ENCODE data around the gene FRYL.

Gene FRYL

DNA sequence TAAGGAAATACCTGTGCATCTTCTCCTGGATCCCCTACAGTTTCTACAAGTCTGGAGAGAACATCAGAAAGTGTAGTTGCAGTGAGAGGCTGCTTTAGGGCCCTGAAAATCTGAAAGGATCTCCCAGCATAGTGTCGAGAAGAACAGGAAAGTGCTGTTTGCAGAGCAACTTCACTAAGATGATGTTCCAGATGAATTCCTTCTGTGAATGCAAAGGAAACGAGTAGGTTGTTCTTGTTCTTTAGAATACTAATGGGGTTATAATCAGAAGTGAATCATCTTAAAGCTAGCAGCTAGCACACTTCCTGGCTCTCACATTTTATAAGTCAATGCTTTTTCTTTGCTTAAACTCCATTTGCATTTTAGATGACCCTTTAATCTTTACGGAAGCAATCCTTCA, 236.3 kb downstream of the FRYL start:
- DNase-seq, result no peak

DNA sequence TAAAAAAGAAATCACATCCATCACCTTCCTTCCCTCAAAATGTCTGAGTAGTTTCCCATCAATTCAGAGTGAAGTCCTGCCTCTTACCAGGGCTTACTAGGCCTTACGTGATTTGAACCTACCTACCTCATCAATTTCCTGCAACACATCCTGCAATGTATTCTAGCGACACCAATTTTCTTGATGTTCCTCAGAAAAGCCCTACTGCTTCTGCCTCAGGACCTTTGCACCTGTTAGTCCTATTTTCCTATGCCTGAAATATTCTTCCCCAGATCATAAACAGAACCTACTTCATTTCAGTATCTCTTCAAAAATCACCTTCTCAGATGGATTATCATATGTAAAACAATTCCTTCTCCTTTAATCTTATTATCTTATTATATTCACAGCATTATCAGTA, 237.2 kb downstream of the FRYL start:
- DNase-seq, result no peak

DNA sequence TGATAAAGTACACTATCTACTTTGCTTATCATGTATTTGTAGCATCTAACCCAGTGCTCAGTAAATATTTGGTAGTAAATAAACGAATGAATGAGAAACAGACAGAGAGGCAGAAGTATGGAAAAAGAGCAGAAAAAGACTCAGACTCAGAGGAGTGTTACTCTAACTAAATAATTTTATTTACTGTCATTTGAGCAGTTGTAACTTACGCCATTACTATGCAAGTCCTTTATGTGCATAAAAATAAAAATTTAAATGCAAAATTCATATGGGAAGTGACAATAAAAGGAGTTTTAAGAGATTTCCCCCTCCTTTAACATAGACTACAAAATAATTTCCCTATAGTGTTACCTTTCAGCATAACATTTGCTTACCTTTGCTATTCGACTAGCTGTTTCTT, 240.5 kb downstream of the FRYL start:
- no peak for DNase-seq

DNA sequence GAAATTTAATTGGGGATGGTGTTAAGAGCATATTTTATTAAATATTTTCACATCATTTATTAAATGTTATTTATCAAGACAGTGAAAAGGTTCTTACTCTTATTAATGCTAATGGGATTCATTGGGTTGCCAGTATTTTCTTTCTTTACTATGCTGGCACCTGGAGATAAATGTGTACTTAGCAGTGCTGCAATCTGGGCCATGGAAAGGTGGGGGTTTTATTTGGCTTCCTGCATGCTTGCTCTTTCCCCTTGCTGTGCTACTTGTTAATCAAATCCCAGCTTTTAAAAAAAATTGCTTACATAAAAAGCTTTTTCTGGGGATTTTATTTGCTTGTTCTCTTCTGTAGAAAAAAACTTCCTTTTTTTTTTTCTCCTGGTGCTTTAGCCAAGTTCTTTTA, 241.7 kb downstream of the FRYL start:
- no peak for DNase-seq

DNA sequence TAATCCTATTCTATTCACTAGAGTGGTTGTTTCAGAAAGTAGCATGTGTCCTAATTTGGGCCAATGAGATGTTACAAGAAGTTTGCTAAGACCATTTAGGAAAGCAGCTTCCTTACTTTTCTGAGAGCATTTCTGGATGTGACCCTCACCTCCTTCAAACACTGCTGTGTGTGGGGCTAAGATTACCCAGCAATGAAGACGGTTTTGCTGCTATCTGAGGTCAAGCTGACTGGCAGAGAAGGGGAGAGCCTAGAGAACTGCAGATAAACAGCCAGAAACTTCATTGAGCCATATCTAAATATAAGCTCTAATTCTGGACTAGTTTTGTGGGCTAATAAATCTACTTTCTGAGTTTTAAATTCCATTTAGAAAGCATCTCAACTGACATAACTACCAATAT, 253.7 kb downstream of the FRYL start:
- DNase-seq, result no peak

DNA sequence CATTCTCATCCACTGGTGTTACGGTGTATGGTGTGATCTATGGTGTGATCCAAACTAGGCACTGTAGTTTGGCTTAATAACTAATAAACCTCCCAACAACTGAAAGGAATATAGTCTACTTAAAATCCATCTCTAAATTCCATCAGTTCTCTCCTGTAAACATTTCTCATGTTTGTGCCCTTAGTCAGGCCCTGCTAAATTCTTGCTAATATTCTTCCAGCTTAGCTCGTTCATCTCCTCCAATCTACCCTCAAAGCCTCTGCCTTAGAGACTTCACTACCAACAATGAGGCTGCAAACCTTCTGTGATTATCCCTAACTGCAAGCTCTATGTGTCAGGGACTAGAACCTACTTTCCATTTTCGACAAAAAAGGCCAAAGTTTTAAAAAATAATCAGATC, 261.9 kb downstream of the FRYL start:
- no peak for DNase-seq

DNA sequence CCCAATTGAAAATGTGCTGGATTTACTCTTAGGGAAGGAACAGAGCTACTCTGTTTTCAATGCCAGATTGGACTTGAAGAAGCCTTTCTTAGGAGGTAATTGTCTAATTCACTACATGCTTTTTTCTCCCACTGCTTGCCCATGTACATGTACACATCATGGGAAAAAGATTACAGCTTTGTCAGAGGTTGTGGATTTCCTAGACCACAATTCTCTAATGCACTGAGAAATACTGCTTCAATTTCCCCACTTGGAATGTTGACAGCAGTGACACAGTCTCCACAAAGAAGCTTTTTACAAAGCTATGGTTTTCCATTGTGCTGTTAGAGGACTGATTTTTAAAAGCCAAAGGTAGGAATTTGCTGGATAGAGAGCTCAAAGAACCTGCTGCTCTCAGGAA, 270.5 kb downstream of the FRYL start:
- DNase-seq, result no peak

DNA sequence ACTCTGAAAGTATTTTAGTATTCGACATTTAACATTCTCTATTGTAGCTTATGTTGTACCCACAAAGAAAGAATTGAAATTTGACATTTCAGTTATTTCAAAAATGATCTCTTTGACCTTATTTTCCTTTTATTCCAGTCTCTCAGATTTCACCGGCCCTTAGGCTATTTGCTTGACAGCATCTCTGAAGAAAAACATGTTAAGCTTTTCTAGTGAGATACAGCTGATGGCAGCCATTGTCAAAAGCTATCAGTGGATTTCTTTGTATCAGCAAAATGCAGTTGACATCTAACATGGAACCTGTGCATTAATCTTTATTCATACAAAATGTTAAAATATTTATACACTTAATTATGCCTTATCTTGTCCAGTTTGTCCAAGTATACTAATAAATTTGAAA, 273.4 kb downstream of the FRYL start:
- DNase-seq, result no peak

DNA sequence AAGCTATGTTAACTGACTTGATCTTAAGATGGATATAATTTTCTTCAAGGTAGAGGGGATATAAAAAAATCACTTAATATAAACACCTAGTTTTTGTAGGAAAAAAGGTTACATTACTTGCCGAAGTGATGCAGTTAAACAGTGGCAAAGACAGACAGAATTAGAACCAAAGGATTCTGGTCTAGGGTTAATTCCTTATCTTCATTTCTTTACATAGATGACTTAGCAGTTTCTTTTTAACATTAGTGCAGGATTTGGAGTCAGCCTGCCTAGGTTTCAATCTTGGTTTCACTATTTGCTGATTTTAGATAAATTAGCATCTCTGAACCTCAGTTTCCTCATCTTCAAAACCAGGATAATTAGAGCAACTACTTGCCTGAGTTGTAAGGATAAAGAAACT, 275.7 kb downstream of the FRYL start:
- DNase-seq, result no peak

DNA sequence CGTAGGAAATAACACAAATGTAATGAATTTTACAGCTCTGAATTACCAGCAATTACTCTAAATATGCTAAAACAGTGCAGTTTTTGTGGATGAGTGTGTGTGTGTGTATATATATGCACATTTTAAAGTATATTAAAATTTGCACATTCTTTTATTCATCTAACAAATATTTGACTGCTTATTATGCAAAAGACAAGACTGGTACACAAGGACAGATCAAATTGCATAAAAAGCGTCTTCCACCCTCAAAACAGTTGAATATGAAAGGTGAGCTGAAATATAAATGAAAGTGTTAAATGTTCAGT, 276.1 kb downstream of the FRYL start:
- DNase-seq, result no peak

DNA sequence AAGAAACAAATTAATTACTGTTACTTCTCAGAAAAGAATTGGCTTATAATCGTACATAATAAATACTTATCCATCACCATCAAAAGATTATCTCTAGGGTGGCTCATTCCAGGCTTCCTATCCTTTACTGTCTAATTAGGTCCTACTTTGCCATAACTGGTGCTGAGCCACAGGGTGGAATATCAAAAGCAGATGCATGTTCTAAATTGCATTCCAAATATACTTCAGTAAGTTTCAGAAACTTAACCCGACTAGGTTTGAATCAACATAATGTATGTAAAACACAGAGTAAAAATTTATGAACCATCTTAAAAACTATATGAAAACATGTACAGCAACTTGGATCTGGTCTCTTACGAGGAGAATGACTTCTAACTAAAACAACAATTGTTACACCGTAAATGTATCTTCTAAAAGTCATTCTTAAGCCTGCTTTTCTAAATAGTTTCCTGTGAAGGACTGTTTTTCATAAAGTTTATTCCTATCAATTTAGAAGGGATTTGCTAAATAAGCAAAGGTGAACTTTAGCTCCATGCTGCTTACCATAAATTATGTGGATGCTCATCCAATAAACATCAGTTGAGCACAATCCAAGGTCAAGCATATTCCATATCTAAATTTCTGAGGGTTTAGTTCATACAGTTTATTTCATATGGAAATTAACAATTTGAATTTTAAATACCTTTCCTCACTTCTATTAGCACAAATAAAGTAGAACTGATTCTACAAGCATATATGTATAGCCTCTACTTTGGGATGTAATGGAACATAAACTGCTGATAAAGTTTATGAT, 276.6 kb downstream of the FRYL start:
- no peak for DNase-seq

DNA sequence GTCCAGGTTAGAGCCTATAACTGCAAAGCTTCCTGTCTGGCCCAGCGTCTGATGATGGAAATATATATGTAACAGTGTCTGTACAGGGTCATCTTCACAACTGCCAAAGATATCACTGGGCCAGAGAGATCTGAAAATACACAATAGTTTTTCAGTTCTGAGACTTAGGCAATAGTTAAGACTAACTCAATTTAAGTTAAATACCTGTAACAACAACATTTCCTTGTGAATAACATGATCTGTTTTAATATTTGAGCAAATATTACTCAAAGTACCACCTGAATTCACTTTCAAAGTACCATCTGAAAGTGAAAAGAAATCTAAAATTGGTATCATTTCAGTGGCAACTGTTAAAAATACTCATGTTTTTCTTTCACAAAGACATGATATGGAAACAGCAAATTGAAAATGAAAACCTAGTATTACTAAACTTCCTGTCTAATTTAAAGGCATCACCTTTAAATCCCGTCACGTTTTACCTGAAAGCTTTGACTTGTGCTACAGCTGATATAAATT, 280.5 kb downstream of the FRYL start:
- DNase-seq, result no peak

DNA sequence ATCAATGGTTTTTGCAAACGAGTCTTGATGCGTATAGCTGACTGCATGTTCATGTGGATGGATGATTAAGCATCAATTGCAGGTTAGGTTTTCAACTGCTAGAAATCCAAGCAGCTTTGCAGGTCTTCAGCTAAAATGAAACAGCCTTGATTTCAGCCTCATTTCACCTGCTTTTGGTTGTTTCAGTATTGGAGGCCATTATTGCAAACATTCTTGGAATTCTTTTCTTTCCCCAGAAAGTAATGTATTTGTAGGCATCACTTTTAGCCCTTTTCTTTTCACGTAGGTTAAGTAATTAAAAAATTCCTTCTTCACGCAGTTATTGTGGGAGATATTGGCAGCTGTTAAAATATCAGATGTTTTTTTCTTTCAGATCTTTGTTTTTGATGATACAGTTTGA, 281.2 kb downstream of the FRYL start:
- DNase-seq, result no peak

DNA sequence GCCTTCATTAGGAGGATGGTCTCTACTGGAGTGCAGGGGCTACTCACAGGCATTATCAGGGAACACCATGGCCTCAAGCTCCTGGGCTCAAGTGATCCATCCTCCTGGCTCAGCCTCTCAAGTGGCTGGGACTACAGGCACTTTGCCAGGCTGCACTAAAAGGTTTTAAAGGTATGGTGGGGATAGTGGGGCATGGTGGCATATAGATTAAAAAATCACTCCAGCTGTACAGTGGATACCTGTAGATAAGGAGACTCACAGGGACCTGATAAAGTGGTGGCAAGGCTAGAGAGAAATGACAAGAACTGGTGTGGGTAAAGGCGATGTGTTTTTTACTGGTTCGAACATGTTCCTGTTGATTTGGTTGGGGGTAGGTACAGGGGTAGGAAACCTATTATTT, 284.1 kb downstream of the FRYL start:
- DNase-seq, result no peak

DNA sequence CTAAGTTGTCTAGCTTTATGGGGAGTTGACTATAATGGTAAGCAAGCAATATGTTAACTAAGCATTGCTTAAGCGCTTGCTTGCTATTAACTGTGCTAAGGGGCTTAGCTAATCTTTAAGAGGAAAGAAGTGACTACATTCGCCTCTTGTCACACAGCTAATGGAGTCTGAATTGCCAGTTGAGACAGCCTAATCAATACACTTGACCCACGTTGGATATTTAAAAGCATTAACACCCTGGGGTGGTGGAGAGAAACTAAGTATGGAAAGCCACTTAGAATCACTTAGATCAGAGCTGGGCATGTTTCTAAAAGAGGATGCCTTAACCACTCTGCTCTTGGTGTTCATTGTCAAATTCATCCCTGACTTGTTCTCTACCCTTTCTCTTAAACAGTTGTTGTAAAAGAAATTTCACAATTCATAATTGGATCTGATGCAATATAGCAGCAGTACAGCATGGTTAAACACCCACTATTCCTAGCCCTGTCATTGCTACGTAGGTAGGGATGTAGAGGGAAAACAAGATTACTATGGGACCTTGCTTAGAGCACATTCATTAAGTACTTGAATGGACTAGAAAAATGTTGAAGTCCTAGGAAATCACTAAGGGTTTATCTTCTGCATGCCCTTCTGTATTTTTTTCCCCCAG, 286.5 kb downstream of the FRYL start:
- DNase-seq, result no peak

DNA sequence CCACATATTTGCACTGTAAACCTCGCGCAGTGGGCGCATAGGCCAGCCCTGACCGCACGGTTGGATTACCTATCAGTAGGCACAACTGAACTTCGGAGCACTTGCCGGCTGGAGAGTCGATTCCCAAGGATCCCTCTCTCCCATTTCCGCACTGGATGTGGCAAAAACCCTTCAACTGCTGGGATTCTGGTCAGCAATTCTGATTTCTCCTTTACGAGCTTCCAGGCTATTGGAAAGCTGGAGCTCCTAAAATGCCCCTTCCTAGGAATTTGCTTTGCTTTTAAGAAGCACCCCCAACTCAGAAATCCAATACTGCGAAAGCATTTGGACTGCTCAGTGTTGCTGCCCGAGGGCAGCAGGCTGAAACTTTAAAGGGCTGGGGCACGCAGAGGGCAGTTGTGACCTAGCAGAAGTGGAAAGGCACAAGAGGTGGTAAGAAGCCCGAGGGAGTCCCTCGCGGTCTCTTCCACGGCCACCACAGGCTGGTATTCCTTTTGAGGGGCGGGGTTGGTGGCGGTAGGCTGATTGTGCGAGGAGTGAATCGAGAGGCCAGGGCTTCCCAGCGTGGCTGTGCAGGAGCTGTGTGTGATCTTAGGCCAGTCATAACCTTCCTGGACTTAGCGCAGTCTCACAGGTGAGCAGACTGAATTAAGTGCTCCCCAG, 288.4 kb downstream of the FRYL start:
- DNase-seq, result no peak

DNA sequence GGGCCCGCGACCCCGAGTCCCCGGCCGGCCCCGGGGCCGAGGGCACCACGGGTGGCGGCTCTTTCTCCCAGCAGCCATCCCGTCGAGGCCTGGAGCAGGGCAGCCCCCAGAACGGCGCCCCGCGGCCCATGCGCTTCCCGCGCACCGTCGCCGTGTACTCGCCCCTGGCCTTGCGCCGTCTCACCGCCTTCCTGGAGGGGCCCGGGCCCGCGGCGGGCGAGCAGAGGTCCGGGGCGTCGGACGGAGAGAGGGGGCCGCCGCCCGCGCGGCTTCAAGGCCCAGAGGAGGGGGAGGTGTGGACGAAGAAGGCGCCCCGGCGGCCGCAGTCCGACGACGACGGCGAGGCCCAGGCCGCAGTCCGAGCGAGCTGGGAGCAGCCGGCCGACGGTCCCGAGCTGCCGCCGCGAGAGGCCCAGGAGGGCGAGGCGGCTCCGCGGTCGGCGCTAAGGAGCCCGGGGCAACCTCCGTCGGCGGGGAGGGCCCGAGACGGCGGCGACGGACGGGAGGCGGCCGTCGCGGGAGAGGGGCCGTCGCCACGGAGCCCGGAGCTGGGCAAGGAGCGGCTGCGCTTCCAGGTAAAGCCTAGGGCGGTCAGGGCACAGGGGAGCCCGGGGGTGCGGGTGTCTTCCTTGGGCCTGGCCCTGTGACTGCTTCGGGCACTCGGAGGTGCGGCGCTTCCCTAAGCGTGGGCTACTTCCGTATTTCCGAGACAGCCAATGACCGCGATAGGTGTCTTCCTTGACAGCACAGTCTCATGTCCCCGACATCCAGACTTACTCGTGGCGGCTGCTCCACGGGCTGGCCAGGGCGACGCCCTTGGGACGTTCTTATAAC, 289.2 kb downstream of the FRYL start:
- no peak for DNase-seq

DNA sequence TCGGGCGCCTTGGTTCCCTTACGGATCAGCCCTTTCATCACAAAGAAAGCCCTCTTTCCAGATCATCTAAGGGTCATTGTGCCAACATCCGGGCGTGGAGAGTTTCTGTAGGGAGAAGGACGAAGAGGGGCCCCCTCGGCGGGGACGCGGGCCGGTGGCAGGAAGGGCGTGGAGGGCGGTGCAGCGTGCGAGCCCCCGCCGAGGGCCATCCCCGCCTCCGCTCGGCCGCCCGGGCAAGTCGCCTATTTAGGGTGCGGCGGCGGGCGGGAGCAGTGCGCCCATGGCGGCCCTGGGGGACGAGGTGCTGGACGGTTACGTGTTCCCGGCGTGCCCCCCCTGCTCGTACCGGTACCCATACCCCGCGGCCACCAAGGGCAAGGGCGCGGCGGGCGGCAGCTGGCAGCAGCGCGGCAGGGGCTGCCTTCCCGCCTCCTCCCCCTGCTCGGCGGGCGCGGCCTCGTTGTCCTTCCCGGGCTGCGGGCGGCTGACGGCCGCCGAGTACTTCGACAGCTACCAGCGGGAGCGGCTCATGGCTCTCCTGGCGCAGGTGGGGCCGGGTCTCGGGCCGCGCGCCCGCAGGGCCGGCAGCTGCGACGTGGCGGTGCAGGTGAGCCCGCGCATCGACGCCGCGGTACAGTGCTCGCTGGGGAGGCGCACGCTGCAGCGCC, 289.9 kb downstream of the FRYL start, which contains the start of gene ZAR1:
ZAR1 (plus strand) TSS at position 241 of the 668 bp plus-strand sequence; CDS start at position 281, 40 bp downstream.
- DNase-seq, result no peak

DNA sequence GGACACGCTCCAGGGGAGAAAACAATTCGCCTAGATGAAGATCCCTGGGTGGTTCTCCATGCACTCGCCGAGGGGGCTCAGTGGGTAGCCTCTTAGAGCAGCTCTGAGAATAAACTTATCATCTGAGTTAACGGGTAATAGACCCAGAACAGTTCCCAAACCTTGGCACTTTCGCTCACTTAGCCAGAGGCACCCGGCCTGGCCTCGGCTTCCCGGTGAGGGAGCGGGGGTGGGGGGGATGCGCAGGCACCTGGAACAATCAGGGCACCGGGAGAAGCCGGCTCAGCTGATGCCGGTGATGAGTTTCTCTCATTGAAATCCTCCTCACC, 290.4 kb downstream of the FRYL start:
- DNase-seq, result no peak

DNA sequence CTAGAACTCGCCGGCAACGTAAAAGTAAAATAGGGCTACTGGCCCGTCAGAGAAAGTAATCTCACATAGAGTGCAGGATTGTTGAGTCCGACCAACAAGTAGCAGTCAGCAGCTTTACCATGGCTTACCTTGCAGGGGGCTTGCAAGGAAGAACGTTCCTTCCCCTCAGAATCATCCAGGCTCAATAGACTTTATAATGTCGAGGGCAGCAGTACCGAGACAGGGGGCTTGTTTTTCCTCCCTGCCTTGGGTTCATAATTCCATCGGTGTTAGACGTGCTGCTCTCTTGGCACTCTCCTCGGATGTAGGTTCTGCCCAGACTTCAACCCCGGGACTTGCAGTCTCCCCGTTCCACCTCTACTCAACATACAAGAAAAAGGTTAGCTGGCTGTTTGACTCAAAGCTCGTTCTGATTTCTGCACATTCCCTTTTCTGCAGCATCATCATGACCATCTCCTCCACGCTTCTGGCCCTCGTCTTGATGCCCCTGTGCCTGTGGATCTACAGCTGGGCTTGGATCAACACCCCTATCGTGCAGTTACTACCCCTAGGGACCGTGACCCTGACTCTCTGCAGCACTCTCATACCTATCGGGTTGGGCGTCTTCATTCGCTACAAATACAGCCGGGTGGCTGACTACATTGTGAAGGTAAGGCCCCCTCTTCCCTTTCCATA, 295.4 kb downstream of the FRYL start:
- no peak for DNase-seq

DNA sequence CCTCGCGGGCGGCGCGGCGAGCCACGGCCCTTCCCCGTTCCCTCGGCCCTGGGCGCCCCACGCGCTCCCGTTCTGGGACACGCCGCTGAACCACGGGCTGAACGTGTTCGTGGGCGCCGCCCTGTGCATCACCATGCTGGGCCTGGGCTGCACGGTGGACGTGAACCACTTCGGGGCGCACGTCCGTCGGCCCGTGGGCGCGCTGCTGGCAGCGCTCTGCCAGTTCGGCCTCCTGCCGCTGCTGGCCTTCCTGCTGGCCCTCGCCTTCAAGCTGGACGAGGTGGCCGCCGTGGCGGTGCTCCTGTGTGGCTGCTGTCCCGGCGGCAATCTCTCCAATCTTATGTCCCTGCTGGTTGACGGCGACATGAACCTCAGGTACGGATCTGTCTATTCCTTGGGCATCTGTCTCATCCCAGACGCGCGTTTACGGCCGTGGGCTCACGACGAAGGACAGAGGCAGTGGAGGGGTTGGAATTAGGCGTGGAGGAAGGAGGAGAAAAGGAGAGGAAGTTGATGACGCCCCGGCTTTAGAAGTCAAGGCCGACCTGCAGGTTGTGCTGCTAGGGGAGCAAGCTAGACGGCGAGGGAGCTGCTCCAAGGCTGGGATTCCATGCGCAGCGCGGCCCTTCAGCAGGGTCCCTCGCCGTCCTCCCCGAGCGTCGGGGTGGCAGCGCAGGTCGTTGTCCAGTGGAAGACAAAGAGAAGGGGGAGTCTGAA, 296.1 kb downstream of the FRYL start:
- peak in 1 of 4 experiments; percentile 7 for DNase-seq
